ENCODE results near the gene VAV2.
"Not testable (repeated sequence)": the region's sequence is repeated elsewhere in the genome, so short reads cannot be mapped to it uniquely, and the experiment has no call there.

Gene VAV2

GRCh38 chr9:133767625-133768024 is 224.5 kb downstream of the VAV2 start:
- no peak for DNase-seq (ENCODE audit: low spot score)

- DNase-seq (ENCODE audit: low spot score) = no peak
Observed at GRCh38 chr9:133767008-133767407, 225.1 kb downstream of the VAV2 start.

- not testable (repeated sequence) for DNase-seq (ENCODE audit: low spot score)
Observed at GRCh38 chr9:133766234-133766633, 225.9 kb downstream of the VAV2 start.

- no peak for DNase-seq (ENCODE audit: low spot score)
Observed at GRCh38 chr9:133763272-133764183, 228.6 kb downstream of the VAV2 start.

DNA sequence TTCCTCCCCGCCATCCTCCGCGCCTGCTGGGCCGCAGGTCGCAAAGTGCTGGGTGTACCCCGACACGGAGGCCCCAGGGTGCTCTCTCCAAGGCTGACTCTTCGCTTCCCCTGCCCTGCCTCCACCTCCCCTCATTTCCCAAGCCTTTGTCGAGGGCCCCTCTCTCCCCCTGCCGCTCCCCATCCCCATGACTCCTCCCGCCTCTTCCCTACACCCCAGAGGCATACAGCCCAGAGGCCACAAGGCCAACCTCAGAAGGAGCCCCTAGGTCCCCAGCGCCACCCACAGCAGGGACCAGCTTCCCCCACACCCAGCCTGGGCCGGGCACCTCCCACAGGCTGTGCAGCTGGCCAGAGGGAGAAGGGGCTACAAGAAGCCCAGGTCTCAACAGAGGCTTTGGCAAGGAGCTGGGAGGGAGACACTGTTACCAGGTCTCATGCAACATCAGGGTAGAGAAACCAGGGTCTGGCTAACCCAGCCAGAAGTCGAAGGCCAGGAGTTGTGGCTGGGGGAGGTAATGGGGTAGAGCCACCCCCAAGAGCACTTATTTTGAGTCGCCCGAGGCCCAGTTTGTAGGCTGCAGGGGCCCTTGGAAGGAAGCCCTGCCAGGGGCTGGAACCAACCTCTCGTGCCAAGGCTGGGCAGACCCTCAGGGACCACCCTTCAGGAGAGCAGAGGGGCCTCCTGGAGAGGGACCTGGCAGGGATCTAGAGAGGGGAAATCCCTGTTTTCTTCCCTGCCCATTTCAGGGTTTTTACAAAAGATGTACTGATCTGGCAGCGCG is 229.4 kb downstream of the VAV2 start:
- no peak for DNase-seq (ENCODE audit: low spot score)

DNA sequence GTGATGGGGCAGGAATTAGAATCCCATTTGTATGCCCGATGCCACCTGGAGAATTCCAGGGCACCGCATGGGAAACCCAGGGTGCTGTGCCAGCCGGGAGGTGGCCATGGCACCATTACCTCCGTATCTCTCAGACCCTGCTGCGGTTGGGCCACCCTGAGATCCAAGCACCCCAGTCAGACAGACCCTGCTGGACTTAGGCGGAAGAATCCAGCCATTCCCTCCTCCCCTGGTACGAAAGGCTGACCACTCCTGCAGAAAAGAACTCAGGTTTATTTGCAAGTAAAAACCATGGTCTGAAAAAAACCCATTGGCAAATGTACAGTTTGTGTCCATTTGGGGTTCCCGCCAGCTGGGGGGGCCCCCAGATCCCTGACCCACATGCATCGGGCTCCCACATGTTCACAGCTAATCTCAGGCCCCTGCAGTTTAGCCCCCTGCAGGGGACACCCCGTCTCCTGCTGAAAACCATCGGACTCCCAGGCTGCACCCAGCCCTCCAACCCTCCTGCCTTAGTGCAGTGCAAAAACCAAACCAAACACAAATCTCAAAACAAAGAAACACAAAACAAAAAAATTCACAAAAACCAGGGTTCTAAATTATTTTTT is 230.4 kb downstream of the VAV2 start:
- DNase-seq (ENCODE audit: low spot score) = no peak

DNA sequence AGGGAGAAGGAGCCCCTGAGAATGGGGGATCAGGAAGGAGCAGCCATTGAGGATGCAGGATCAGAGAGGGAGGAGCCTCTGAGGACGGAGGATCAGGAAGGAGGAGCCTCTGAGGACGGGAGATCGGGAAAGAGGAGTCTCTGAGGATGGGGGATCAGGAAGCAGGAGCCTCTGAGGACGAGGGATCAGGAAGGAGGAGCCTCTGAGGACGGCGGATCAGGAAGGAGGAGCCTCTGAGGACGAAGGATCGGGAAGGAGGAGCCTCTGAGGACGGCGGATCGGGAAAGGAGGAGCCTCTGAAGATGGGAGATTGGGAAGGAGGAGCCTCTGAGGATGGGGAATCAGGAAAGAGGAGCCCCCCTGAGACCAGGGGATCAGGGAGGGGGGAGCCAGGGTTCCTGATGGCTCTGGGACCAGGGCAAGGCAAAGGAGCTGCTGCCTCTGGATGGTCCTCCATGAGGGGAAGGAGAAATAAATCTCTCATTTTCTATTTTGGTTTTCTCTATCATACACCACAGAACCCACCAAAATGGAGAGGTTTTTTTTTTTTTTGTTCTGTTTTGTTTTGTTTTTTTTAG is 231.3 kb downstream of the VAV2 start:
- DNase-seq (ENCODE audit: low spot score) = no peak

GRCh38 chr9:133759946-133760345 is 232.2 kb downstream of the VAV2 start:
- no peak for DNase-seq (ENCODE audit: low spot score)

DNA sequence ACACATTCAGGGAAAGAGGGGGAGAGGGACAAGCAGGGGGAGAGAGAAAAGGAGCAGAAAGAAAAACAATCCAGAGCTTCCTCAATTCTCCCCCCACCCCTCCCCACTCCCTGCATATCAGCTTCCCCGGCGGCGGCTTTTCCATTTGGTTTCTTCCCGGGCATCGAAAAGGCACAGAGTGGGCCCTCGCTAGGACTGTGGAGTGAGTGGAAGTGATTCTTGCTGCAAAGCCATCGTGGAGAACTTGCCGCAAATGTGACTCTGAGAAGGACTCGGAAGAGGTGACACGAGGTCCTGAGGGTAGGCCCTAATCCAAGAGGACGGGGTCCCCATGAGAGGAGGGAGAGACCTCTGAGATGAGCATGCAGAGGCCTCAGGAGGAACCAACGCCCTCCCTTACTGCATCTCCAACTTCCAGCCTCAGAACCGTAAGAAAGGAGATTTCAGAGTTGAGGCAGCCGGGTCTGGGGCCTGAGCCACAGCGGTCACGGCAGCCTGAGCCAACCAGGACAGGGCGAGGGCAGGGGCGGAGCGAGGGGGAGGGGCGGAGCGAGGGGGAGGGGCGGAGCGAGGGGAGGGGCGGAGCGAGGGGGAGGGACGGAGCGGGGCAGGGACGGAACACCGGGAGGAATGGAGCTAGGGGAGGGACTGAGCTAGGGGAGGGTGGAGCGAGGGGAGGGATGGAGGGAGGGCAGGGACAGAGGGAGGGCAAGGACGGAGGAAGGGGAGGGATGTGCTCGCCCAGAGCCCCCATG is 232.8 kb downstream of the VAV2 start:
- no peak for DNase-seq (ENCODE audit: low spot score)

DNA sequence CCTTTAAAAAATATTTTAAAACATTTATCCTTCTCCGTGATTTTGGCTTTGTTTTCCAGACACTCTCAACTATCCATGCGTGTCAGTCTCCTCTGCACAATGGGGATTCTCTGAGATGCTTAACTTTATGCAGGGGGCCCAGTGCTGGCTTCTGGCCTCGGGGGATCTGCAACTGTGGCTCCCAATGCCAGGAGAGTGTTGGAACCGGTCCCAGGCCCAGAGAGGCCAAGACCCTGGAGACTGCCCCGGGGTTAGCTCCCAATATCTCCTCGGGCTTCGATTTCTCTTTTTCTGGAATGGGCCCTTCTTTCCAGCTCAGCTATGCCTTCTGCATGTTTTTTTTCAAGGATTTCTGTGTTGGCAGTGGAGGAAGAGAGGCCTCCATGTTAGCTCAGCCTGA is 233.9 kb downstream of the VAV2 start:
- no peak for DNase-seq (ENCODE audit: low spot score)

- DNase-seq (ENCODE audit: low spot score) = no peak
Observed at GRCh38 chr9:133754688-133755227, 237.4 kb downstream of the VAV2 start.

GRCh38 chr9:133754187-133754586 is 237.9 kb downstream of the VAV2 start:
- DNase-seq (ENCODE audit: low spot score) = no peak

DNA sequence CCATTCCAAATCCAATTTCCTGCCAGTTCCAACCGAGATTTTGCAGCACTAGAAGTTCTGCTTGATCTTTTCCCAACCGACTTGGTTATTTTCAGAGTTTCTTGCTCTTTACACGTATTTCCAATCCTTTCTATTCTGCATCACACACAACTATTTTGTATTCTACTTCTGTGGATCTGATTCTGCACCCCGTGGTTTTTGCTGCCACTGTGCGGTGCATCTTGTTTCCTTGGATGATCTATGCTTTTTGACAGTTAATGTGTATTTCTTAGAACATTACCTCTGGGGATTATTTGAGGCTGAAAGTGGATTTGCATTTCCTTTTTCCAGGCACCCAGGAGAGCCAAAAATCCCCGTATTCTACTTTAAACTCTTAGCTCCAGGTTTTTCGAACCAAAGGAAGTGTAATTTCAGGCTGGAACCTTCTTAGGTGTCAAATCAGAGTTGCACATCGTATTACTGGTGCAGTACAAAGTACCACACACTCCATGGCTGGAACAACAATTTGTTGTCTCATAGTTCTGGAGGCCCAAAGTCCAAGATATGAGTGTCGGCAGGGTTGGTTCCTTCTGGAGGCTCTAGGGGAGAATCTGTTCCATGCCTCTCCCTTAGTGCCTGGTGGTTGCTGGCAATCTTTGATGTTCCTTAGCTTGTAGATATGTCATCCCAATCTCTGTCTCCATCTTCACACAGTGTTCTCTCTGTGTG is 239.2 kb downstream of the VAV2 start:
- no peak for DNase-seq (ENCODE audit: low spot score)

GRCh38 chr9:133750982-133751649 is 241.0 kb downstream of the VAV2 start:
- DNase-seq (ENCODE audit: low spot score) = no peak

DNA sequence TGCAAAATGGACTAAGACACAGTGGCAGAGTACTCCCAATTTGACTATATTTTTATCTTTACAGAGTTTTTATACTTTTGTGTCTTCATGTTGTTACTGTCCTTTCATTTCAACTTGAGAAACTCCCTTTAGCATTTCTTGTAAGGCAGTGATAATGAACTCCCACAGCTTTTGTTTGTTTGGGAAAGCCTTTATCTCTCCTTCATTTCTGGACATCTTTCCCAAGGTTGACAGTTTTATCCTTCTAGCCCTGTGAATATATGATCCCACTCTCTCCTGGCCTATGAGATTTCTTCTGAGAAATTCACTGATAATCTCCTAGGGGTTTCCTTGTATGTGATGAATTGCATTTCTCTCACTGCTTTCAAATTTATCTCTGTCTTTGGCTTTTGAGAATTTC is 244.8 kb downstream of the VAV2 start:
- no peak for DNase-seq (ENCODE audit: low spot score)

DNA sequence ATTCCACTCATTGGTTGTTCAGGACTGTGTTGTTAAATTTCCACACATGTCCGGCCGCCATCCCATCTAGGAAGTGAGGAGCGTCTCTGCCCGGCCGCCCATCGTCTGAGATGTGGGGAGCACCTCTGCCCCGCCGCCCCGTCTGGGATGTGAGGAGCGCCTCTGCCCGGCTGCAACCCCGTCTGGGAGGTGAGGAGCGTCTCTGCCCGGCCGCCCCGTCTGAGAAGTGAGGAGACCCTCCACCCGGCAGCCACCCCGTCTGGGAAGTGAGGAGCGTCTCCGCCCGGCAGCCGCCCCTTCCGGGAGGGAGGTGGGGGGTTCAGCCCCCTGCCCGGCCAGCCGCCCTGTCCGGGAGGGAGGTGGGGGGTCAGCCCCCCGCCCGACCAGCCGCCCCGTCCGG is 247.6 kb downstream of the VAV2 start:
- DNase-seq (ENCODE audit: low spot score) = not testable (repeated sequence)

DNA sequence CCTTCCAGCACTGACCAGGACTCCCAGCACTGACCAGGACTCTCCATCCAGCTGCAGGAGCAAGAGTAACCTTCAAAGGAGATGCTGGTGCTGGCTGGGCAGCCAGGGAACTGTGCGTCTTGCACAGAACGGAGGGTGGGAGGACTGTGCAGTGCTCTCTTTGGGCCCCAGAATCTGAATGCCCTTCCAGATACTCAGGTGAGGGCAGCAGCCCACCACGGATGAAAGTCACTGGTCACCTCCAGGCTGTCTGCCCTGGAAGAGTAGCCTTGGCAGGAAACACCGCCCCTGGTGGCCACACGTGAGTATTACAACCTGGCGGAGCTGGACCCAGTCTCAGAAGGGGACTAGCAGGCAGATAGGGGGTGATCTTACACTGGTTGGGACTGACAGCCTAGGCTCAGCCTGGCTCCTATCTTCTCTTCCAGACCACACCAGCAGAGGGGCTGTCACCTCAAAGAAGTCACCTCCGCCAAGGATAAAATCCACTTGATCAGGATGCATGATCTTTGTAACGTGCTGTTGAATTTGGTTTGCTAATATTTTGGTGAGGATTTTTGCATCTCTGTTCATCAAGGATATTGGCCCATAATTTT is 249.2 kb downstream of the VAV2 start:
- DNase-seq (ENCODE audit: low spot score) = peak; percentile 63

GRCh38 chr9:133742251-133742650 is 249.9 kb downstream of the VAV2 start:
- no peak for DNase-seq (ENCODE audit: low spot score)

GRCh38 chr9:133741716-133742115 is 250.4 kb downstream of the VAV2 start:
- no peak for DNase-seq (ENCODE audit: low spot score)

DNA sequence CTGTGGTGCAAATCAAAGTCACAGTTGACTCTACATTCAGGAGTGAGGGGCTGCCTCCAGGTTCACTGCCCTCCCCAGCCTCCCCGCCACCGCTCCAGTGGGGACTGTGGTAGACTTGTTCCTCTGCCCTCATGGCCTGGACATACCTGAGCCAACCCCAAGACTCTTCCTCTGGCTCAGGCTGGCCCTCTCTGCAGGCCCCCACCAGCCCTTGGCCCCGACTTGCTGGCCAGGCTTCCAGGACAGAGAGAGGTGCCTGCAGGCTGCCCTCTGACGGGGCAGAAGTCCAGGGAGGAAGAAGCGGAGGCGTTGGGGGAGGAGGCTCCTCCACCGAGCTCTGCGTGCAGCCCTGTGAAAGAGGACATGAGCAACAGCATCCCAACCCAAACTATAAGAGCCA is 251.2 kb downstream of the VAV2 start:
- no peak for DNase-seq (ENCODE audit: low spot score)

Data from hematopoietic multipotent progenitor cell treated with erythropoietin and hydrocortisone succinate and interleukin-3 and kit ligand, for 15 days (in vitro differentiated cells).